ENCODE results near the gene HMCN2.
A peak's percentile ranks its signal among the peaks of the same experiment; 100 is the strongest.

HMCN2 gene

DNA sequence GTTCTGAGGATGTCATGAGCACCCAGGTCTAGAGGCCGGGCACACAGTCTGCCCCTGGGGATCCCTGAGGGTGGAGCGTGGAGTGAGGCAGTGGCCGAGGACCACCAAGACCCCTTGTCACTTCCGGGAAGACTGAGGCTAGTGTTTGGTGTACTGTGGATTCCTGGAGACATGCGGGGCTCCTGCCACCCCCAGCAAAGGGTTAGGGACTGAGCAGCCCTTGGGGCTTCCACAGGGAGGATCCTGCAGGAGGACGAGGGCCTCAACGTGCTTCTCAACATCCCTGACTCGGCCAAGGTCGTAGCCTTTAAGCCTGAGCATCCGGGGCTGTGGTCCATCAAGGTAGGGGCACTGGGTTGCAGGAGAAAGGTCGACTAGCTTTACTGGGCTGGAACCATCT is 29.9 kb downstream of the HMCN2 start:
- Histone ChIP-seq H3K9ac (ENCODE audit: low read length in 2 of 2) (no peak overlapping the region), H3K9me3 (ENCODE audit: control insufficient read depth in 2 of 2, low read length in 2 of 2) (no peaks in the 10 kb centered on the region), H3K4me3 (ENCODE audit: low read length in 2 of 2) (no peak overlapping the region), H3K27me3 (ENCODE audit: control insufficient read depth in 1 of 2, insufficient read depth in 2 of 2, low read length in 2 of 2) (no peaks in the 10 kb centered on the region), H3K4me1 (ENCODE audit: control insufficient read depth, insufficient read depth, low read length) (peaks cover 2% of the 10 kb centered on the region), H3K27ac (ENCODE audit: low read length) (no peak overlapping the region), H3K36me3 (ENCODE audit: control insufficient read depth in 2 of 2, insufficient read depth in 2 of 2, low read length in 2 of 2) (peaks cover 6 to 17% of the 10 kb centered on the region in 2 donors)

DNA sequence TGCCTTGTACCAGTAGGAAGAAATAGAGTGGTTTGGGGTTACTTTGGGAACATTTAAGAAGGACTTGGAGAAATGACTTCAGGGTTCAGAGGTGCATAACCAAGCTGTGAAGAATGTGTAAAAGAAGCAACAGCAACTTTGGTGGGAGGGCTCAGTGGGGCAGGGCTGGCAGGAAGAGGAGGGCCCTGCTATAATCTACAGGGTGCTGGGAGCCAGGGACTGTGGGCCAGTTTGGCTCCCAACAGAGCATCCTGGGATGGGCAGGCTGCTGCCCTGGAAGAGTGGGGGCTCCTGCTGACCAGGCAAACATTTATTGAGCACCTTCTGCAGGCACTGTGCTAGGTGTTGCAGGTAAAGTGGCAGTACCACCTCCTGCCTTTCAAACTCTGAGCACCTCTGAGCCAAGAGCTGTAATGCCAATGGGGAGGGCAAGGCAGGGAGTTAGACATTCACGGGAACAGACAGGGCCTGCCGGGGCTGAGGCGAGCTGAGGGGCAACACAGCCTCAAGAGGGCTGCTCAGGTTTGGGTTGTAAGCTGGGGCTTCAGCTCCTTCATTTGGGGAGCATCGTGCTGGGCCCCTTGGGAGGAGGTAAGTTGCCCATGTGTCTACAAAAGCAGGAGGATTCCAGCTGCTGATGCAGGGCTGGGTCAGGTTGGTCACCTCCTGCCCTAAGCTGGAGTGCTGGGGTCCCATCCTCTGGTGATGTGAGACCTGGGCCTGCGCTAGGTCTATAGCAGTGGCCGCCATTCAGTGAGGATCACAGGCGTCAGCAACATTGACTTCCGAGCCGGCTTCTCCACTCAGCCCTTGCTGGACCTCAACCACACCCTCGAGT is 30.6 kb downstream of the HMCN2 start:
- no peaks in the 10 kb centered on the region for H3K9me3 ChIP-seq (ENCODE audit: control insufficient read depth in 2 of 2, low read length in 2 of 2)
- no peak overlapping the region for H3K4me3 ChIP-seq (ENCODE audit: low read length in 2 of 2)
- H3K36me3 ChIP-seq (ENCODE audit: control insufficient read depth in 2 of 2, insufficient read depth in 2 of 2, low read length in 2 of 2): peaks cover 7 to 18% of the 10 kb centered on the region in 2 donors
- no peaks in the 10 kb centered on the region for H3K27me3 ChIP-seq (ENCODE audit: control insufficient read depth in 1 of 2, insufficient read depth in 2 of 2, low read length in 2 of 2)
- no peak overlapping the region for H3K9ac ChIP-seq (ENCODE audit: low read length in 2 of 2)
- H3K4me1 ChIP-seq (ENCODE audit: control insufficient read depth, insufficient read depth, low read length): peaks cover 10% of the 10 kb centered on the region
- no peak overlapping the region for H3K27ac ChIP-seq (ENCODE audit: low read length)

DNA sequence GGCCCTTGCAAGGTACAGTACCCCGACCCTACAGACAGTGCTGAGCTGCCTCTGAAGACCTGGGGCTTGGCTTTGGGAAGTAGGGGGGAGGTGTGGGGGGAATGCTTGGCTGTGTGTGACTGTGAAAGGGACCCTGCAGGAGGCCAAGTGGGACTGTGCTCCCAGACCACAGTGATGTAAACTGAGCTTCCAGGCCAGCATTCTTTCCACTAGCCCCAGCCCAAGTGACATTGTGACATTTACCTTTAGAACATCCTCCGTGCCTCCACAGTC is 31.2 kb downstream of the HMCN2 start:
- Histone ChIP-seq H3K9me3 (ENCODE audit: control insufficient read depth in 2 of 2, low read length in 2 of 2) (no peaks in the 10 kb centered on the region), H3K9ac (ENCODE audit: low read length in 2 of 2) (no peak overlapping the region), H3K36me3 (ENCODE audit: control insufficient read depth in 2 of 2, insufficient read depth in 2 of 2, low read length in 2 of 2) (peaks cover 7 to 18% of the 10 kb centered on the region in 2 donors), H3K27me3 (ENCODE audit: control insufficient read depth in 1 of 2, insufficient read depth in 2 of 2, low read length in 2 of 2) (no peaks in the 10 kb centered on the region), H3K4me1 (ENCODE audit: control insufficient read depth, insufficient read depth, low read length) (peaks cover 15% of the 10 kb centered on the region), H3K27ac (ENCODE audit: low read length) (no peak overlapping the region), H3K4me3 (ENCODE audit: low read length in 2 of 2) (no peak overlapping the region)

- Histone ChIP-seq H3K4me3 (ENCODE audit: low read length in 2 of 2) (no peak overlapping the region), H3K27ac (ENCODE audit: low read length) (no peak overlapping the region), H3K9me3 (ENCODE audit: control insufficient read depth in 2 of 2, low read length in 2 of 2) (no peaks in the 10 kb centered on the region)
Measured at GRCh38 chr9:130297371-130297770, 31.8 kb downstream of the HMCN2 start.

DNA sequence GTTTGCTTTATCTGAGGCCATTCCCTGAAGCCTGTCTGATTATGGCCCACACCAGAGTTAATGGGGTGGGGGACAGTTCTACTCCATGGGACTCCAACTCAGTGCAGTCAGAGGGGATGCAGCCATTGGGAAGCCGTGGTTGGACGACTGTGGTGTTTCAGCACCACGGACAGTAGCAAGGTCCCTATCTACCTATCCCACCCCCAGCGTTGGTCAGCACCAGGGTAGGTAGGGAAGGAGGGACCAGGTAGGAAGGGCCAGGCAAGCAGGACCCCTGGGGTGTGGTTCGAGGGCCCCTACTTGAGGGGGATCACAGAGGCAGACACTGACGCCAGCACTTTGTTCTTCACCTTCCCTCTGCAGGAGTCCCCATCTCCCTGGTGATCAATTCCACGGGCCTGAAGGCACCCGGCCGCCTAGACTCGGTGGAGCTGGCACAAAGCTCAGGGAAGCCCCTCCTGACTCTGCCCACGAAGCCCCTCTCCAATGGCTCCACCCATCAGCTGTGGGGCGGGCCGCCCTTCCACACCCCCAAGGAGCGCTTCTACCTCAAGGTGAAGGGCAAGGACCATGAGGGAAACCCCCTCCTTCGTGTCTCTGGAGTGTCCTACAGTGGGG is 33.2 kb downstream of the HMCN2 start:
- Histone ChIP-seq H3K36me3 (ENCODE audit: control insufficient read depth in 2 of 2, insufficient read depth in 2 of 2, low read length in 2 of 2) (peaks cover 7 to 16% of the 10 kb centered on the region in 2 donors), H3K4me1 (ENCODE audit: control insufficient read depth, insufficient read depth, low read length) (peaks cover 21% of the 10 kb centered on the region), H3K9ac (ENCODE audit: low read length in 2 of 2) (no peak overlapping the region), H3K27ac (ENCODE audit: low read length) (no peak overlapping the region), H3K27me3 (ENCODE audit: control insufficient read depth in 1 of 2, insufficient read depth in 2 of 2, low read length in 2 of 2) (no peaks in the 10 kb centered on the region), H3K9me3 (ENCODE audit: control insufficient read depth in 2 of 2, low read length in 2 of 2) (no peaks in the 10 kb centered on the region), H3K4me3 (ENCODE audit: low read length in 2 of 2) (no peak overlapping the region)

More at GRCh38 chr9:130297371-130297770, 31.8 kb downstream of the HMCN2 start:
- H3K4me1 ChIP-seq (ENCODE audit: control insufficient read depth, insufficient read depth, low read length): peaks cover 17% of the 10 kb centered on the region
- H3K27me3 ChIP-seq (ENCODE audit: control insufficient read depth in 1 of 2, insufficient read depth in 2 of 2, low read length in 2 of 2): no peaks in the 10 kb centered on the region
- H3K36me3 ChIP-seq (ENCODE audit: control insufficient read depth in 2 of 2, insufficient read depth in 2 of 2, low read length in 2 of 2): peaks cover 7 to 18% of the 10 kb centered on the region in 2 donors
- H3K9ac ChIP-seq (ENCODE audit: low read length in 2 of 2): no peak overlapping the region

- no peak overlapping the region for H3K27ac ChIP-seq (ENCODE audit: low read length)
- H3K4me1 ChIP-seq (ENCODE audit: control insufficient read depth, insufficient read depth, low read length): peaks cover 32% of the 10 kb centered on the region
- H3K36me3 ChIP-seq (ENCODE audit: control insufficient read depth in 2 of 2, insufficient read depth in 2 of 2, low read length in 2 of 2): peaks cover 7 to 8% of the 10 kb centered on the region in 2 donors
- no peaks in the 10 kb centered on the region for H3K27me3 ChIP-seq (ENCODE audit: control insufficient read depth in 1 of 2, insufficient read depth in 2 of 2, low read length in 2 of 2)
- H3K9ac ChIP-seq (ENCODE audit: low read length in 2 of 2): no peak overlapping the region
- no peaks in the 10 kb centered on the region for H3K9me3 ChIP-seq (ENCODE audit: control insufficient read depth in 2 of 2, low read length in 2 of 2)
- H3K4me3 ChIP-seq (ENCODE audit: low read length in 2 of 2): no peak overlapping the region
Measured at GRCh38 chr9:130299785-130300615, 34.4 kb downstream of the HMCN2 start.

GRCh38 chr9:130300739-130301138 is 35.2 kb downstream of the HMCN2 start:
- Histone ChIP-seq H3K36me3 (ENCODE audit: control insufficient read depth in 2 of 2, insufficient read depth in 2 of 2, low read length in 2 of 2) (peaks cover 4 to 8% of the 10 kb centered on the region in 2 donors), H3K27ac (ENCODE audit: low read length) (no peak overlapping the region), H3K9ac (ENCODE audit: low read length in 2 of 2) (no peak overlapping the region), H3K9me3 (ENCODE audit: control insufficient read depth in 2 of 2, low read length in 2 of 2) (no peaks in the 10 kb centered on the region), H3K4me1 (ENCODE audit: control insufficient read depth, insufficient read depth, low read length) (peaks cover 40% of the 10 kb centered on the region), H3K4me3 (ENCODE audit: low read length in 2 of 2) (no peak overlapping the region), H3K27me3 (ENCODE audit: control insufficient read depth in 1 of 2, insufficient read depth in 2 of 2, low read length in 2 of 2) (no peaks in the 10 kb centered on the region)

- Histone ChIP-seq H3K9ac (ENCODE audit: low read length in 2 of 2) (no peak overlapping the region), H3K4me3 (ENCODE audit: low read length in 2 of 2) (no peak overlapping the region), H3K36me3 (ENCODE audit: control insufficient read depth in 2 of 2, insufficient read depth in 2 of 2, low read length in 2 of 2) (peaks cover 4 to 8% of the 10 kb centered on the region in 2 donors), H3K4me1 (ENCODE audit: control insufficient read depth, insufficient read depth, low read length) (peaks cover 41% of the 10 kb centered on the region), H3K9me3 (ENCODE audit: control insufficient read depth in 2 of 2, low read length in 2 of 2) (no peaks in the 10 kb centered on the region), H3K27me3 (ENCODE audit: control insufficient read depth in 1 of 2, insufficient read depth in 2 of 2, low read length in 2 of 2) (no peaks in the 10 kb centered on the region), H3K27ac (ENCODE audit: low read length) (peak overlapping the region; percentile 31)
Measured at GRCh38 chr9:130301483-130302286, 36.1 kb downstream of the HMCN2 start.

GRCh38 chr9:130302785-130303612 is 37.4 kb downstream of the HMCN2 start:
- Histone ChIP-seq H3K27me3 (ENCODE audit: control insufficient read depth in 1 of 2, insufficient read depth in 2 of 2, low read length in 2 of 2) (no peaks in the 10 kb centered on the region), H3K27ac (ENCODE audit: low read length) (peak overlapping the region; percentile 37), H3K9me3 (ENCODE audit: control insufficient read depth in 2 of 2, low read length in 2 of 2) (no peaks in the 10 kb centered on the region), H3K9ac (ENCODE audit: low read length in 2 of 2) (no peak overlapping the region), H3K4me1 (ENCODE audit: control insufficient read depth, insufficient read depth, low read length) (peaks cover 39% of the 10 kb centered on the region), H3K36me3 (ENCODE audit: control insufficient read depth in 2 of 2, insufficient read depth in 2 of 2, low read length in 2 of 2) (peaks cover 4 to 8% of the 10 kb centered on the region in 2 donors), H3K4me3 (ENCODE audit: low read length in 2 of 2) (no peak overlapping the region)
